Stimulated activated naive CD8-positive, alpha-beta T cell treated with anti-CD3 and anti-CD28 coated beads, Interleukin-15, Interleukin-2, amounts not matched to agents 100 ng/mL and 50 ng/mL, for 24 hours (primary cell): ENCODE data around the gene CXADR.

Experiments used
- H3K27ac Mint-ChIP-seq: one replicate; pipeline ENCODE4 v1.8.0; 2021; ENCODE audit warnings: mild to moderate bottlenecking, mixed read lengths
- H3K27me3 Mint-ChIP-seq: one replicate; pipeline ENCODE4 v1.8.0; 2021; ENCODE audit warnings: mixed read lengths
- H3K36me3 Mint-ChIP-seq: one replicate; pipeline ENCODE4 v1.8.0; 2021; ENCODE audit warnings: low read depth, mixed read lengths
- H3K4me1 Mint-ChIP-seq: one replicate; pipeline ENCODE4 v1.8.0; 2021; ENCODE audit warnings: low read depth, mixed read lengths
- H3K4me3 Mint-ChIP-seq: one replicate; pipeline ENCODE4 v1.8.0; 2021; ENCODE audit warnings: mild to moderate bottlenecking, mixed read lengths
- H3K9me3 Mint-ChIP-seq: one replicate; pipeline ENCODE4 v1.8.0; 2021; ENCODE audit warnings: mixed read lengths

The CXADR gene

DNA sequence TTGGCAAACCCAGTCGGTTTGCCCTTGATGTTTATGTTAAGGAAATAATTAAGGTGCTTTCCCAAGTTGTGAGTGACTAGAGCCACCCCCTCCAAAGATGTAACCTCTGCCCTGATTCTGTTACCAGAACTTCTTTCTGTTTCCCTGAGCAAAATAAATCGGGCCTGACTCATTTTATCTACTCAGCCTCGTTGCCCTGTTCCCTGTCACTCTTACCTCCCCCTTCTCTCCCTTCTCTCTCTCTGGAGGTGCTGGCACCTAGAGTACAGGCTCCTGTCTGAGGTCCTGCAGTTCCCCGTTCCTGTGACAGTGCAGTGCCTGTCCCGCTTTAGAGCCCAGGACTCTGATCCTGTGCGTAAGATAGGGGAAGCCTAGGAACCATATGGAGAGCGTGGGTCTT, 35.4 kb downstream of the CXADR start:
- Mint-ChIP-seq H3K36me3 (no peaks in the 10 kb centered on the region), H3K27me3 (no peaks in the 10 kb centered on the region), H3K4me3 (no peak overlapping the region), H3K27ac (no peak overlapping the region), H3K9me3 (no peaks in the 10 kb centered on the region), H3K4me1 (no peaks in the 10 kb centered on the region)

DNA sequence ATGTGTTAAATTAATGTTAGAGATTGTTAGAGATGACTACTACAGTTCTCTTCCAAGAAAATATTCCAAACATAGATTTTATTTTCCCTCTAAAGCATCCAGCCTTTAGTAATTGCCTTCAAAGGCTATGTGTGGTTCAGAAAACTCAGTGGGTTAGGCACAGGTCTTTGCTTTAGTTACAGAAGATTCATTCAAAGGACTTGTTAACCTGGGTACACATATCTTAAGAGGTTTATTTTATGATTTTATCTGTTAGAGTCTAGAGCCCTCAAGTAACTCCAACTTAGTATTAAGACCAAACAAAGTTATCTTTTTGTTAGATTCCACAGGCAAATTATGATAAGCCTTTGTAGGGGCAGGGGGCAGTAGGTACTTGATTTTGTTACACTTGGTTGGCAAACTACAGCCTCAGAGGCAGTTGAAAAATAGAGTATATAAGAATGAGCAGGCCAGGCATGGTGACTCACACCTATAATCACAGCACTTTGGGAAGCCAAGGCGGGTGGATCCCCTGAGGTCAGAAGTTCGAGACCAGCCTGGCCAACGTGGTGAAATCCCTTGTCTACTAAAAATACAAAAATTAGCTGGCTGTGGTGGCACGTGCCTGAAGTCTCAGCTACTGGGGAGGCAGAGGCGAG, 37.9 kb downstream of the CXADR start:
- no peaks in the 10 kb centered on the region for H3K4me1 Mint-ChIP-seq
- H3K27me3 Mint-ChIP-seq: no peaks in the 10 kb centered on the region
- H3K27ac Mint-ChIP-seq: no peak overlapping the region
- H3K36me3 Mint-ChIP-seq: no peaks in the 10 kb centered on the region
- no peaks in the 10 kb centered on the region for H3K9me3 Mint-ChIP-seq
- H3K4me3 Mint-ChIP-seq: no peak overlapping the region

DNA sequence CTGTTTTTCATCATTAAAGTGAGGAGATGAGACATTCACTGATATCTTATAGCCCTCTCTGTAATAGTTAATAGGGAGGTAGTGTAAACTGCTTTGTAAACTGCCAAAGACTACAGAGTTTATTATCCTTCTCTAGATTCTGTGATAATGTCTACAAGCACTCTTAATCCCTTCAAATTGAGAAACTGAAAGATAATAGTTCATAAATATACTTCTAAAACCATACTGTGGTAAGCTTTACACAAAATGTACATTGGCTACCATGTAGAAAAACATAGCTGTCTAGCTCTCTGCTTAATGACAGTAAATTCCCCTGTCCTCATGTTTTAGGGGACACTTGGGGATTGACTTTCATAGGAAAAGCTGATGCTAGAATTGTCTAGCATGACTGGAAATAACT, 39.6 kb downstream of the CXADR start:
- Mint-ChIP-seq H3K4me3 (no peak overlapping the region), H3K36me3 (no peaks in the 10 kb centered on the region), H3K9me3 (no peaks in the 10 kb centered on the region), H3K27ac (no peak overlapping the region), H3K27me3 (no peaks in the 10 kb centered on the region), H3K4me1 (no peaks in the 10 kb centered on the region)

DNA sequence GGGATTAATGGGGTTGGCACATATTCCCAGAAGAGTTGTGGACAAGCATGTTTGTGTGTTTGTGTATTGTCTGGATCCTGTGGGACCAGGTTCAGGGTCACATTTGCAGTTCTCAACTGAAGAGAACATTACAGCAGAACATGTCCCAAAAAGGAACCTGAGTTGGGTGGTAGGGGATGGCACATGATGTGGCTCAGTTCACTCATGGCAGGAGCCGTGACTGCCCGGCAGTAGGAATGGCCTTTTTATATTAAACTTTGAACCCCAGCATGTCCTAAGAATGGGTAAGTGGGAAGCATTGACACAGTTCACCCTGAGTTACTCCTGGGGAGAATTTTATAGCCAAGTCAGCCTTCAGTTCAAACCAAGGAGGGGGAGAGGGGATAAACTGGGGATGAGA, 41.3 kb downstream of the CXADR start:
- H3K4me1 Mint-ChIP-seq: no peaks in the 10 kb centered on the region
- no peaks in the 10 kb centered on the region for H3K36me3 Mint-ChIP-seq
- H3K4me3 Mint-ChIP-seq: no peak overlapping the region
- H3K27ac Mint-ChIP-seq: no peak overlapping the region
- no peaks in the 10 kb centered on the region for H3K9me3 Mint-ChIP-seq
- no peaks in the 10 kb centered on the region for H3K27me3 Mint-ChIP-seq

DNA sequence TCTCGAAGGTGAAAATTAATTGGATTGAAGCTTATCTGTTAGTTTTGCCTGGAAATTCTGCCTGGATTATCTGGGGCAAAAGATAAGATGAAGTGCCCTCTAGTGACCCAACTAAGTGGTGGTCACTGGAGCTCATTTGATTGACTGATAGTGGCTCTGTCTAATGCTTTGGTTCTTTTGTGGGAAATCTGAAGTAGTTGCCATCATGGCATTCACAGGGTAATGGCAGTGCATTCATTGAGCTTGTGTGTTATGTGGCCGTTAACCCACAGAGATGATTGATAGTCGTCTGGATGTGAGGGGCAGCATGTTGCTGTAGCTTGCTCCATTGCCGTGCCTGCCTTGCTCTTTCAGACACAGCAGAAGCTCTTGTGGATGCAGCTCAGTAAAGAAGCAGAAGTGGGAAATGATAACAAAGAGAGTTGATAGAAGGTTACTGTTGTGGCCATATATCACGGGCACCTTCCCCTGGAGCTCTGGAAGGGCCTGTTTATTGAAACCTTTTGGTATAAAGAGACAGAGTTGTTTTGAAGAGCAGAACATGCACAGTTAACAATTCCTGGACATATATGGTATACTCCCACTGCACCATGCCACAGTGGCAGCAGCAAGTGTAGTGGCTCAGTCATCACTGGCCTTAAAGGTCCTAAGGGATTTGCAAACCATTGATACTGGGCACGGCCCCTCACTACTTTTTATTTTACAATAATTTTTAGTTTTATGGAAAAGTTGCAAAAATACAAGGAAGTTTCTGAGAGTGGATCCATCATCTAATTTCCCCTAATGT, 42.0 kb downstream of the CXADR start:
- H3K9me3 Mint-ChIP-seq: no peaks in the 10 kb centered on the region
- H3K27me3 Mint-ChIP-seq: no peaks in the 10 kb centered on the region
- H3K4me1 Mint-ChIP-seq: no peaks in the 10 kb centered on the region
- H3K4me3 Mint-ChIP-seq: no peak overlapping the region
- no peaks in the 10 kb centered on the region for H3K36me3 Mint-ChIP-seq
- no peak overlapping the region for H3K27ac Mint-ChIP-seq

DNA sequence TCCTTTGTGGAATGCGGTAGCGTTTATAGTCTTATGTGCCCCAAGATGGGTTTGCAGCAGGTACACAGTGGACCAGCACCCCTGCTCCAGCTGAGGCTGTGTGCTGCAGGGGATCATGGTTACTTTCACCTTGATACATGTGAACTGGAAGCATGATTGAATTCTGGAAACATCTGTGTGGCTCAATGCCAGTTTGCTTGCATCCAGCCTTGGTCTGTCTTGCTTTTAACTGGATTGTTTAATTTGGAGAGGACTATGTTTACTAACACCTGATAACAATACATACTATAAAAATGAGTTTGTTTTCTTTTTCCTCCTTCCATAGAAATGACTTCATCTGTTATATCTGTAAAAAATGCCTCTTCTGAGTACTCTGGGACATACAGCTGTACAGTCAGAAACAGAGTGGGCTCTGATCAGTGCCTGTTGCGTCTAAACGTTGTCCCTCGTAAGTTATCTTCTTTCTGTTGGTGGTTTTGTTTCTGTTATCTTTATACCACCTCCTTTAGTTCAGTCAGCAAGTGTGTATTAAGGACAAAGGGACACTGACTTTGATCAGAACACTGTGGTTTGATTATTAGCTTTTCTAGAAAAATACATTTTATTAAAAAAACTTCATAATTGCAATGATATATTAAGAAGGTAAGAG, 47.7 kb downstream of the CXADR start:
- Mint-ChIP-seq H3K4me1 (no peaks in the 10 kb centered on the region), H3K27me3 (no peaks in the 10 kb centered on the region), H3K27ac (no peak overlapping the region), H3K36me3 (no peaks in the 10 kb centered on the region), H3K9me3 (no peaks in the 10 kb centered on the region), H3K4me3 (no peak overlapping the region)

DNA sequence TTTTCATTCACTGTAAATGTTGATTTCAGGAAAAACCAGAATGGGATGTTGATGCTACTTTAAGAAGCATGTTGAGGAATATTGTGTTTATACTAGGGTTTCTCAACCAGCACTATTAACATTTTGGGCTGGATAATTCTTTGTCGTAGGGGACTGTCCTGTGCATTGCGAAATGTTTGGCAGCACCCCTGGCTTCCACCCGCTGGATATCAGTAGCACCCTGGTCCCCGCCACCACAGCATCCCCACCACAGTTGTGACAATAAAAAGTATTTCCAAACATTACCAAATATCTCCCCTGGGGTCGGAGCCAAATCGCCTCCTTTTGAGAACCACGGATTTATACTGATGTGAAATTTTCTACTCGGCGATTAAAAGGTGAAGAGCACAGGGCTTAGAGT, 57.9 kb downstream of the CXADR start:
- peaks cover 8% of the 10 kb centered on the region for H3K27me3 Mint-ChIP-seq
- no peaks in the 10 kb centered on the region for H3K9me3 Mint-ChIP-seq
- no peaks in the 10 kb centered on the region for H3K36me3 Mint-ChIP-seq
- H3K27ac Mint-ChIP-seq: no peak overlapping the region
- no peak overlapping the region for H3K4me3 Mint-ChIP-seq
- H3K4me1 Mint-ChIP-seq: no peaks in the 10 kb centered on the region

DNA sequence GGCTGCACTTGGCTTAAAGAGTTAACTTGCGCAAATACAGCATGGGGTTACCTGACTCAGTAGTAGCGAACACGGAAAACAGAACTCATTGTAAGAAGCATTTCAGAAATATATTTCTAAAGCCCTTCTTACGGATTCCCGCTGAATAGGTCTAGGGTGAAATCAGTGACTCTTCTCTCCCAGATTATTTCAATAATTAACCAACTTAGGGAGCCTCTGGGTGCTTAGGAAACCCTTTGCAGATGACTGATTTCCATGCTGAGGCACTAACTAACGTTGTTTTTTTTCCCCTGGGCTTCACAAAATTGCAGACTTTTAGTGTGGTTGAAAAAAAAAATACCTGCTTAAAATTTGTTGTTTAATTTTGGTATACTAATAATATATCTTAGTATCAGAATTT, 59.6 kb downstream of the CXADR start:
- Mint-ChIP-seq H3K4me3 (no peak overlapping the region), H3K27me3 (peaks cover 8% of the 10 kb centered on the region), H3K27ac (no peak overlapping the region), H3K9me3 (no peaks in the 10 kb centered on the region), H3K36me3 (no peaks in the 10 kb centered on the region), H3K4me1 (no peaks in the 10 kb centered on the region)

DNA sequence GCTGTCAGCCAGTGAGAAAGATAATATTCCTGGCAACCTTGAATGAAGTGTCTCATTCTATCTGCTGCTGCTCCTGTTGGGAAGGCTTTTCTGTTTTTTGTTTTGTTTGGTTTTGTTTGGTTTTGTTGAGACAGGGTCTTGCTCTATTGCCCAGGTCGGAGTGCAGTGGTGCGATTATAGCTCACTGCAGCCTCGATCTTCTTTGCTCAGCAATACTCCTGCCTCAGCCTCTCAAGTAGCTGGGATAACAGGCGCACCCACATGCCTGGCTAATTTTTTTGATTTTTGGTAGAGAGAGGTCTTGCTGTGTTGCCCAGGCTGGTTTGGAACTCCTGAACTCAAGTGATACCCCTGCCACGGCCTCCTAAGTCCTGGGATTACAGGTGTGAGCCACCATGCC, 62.2 kb downstream of the CXADR start:
- H3K27ac Mint-ChIP-seq: no peak overlapping the region
- H3K9me3 Mint-ChIP-seq: no peaks in the 10 kb centered on the region
- no peaks in the 10 kb centered on the region for H3K36me3 Mint-ChIP-seq
- no peaks in the 10 kb centered on the region for H3K4me1 Mint-ChIP-seq
- peaks cover 8% of the 10 kb centered on the region for H3K27me3 Mint-ChIP-seq
- no peak overlapping the region for H3K4me3 Mint-ChIP-seq

DNA sequence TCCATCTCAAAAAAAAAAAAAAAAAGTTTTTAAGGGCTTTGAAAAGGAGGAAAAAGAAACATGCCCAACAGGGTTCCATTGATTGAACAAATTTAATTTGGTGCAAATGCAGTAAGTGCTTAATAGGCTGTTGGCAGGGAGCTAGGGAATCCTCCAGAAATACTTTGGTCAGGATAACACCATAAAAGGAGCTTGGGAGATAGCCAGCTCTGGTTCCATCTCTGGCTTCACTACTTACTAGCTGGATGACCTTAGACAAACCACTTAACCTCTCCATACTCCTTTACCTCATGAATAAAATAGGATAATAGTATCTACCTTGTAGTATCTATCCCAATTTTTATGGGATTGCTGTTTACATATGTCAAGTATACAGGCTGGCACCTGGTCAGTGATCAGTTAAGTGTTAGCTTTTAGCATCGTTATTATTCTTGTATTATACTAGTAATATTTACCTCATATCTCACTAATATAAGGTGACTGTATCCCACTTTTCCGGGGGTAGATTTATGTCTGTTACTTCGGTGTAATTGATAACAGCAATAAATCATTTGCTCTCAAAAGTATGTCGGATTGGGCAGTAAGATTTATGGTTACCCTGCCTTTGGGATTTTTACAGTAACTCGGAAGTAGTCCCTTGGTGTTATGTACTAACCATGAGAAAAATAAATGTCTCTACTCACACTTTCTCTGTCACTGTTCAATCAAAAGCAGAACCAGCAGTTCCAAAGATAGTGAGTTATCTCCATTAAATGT, 63.4 kb downstream of the CXADR start:
- Mint-ChIP-seq H3K4me1 (no peaks in the 10 kb centered on the region), H3K27ac (no peak overlapping the region), H3K36me3 (no peaks in the 10 kb centered on the region), H3K4me3 (no peak overlapping the region), H3K9me3 (no peaks in the 10 kb centered on the region), H3K27me3 (peaks cover 5% of the 10 kb centered on the region)

DNA sequence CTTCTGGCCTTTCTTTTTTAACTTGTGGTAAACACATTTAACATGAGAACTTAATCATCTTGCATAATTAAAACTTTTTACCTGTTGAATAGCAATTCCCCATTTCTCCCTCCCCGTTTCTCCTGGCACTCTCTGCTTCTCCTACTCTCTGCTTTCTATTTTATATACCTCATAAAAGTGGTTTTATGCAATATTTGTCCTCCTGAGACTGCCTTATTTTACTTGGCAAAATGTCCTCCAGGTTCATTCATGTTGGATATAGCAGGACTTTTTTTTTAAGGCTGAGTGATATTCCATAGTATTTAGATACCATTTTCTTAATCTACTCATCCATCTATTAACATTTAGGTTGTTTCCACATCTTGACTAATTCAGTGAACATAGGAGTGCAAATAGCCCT, 64.9 kb downstream of the CXADR start:
- Mint-ChIP-seq H3K27ac (no peak overlapping the region), H3K9me3 (no peaks in the 10 kb centered on the region), H3K4me1 (no peaks in the 10 kb centered on the region), H3K27me3 (peaks cover 5% of the 10 kb centered on the region), H3K36me3 (no peaks in the 10 kb centered on the region), H3K4me3 (no peak overlapping the region)

DNA sequence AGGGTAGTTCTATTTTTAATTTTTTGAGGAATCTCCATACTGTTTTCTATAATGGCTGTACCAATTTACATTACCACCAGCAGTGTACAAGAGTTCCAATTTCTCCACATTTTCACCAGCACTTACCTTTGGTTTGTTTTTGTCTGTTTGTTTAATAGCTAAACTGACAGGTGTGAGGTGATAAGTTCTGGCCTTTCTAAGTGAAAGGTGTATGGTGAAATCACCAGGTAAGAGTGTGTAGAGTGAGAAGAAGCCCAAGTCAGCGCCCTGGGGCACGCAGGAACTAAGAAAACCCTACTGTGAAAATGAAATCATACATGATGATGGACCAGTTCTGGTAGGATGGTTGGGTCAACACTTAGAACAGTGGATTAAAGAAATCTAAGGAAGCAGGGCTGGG, 65.3 kb downstream of the CXADR start:
- H3K4me1 Mint-ChIP-seq: no peaks in the 10 kb centered on the region
- H3K9me3 Mint-ChIP-seq: no peaks in the 10 kb centered on the region
- H3K27me3 Mint-ChIP-seq: peaks cover under 1% of the 10 kb centered on the region
- no peak overlapping the region for H3K27ac Mint-ChIP-seq
- H3K4me3 Mint-ChIP-seq: no peak overlapping the region
- H3K36me3 Mint-ChIP-seq: no peaks in the 10 kb centered on the region

DNA sequence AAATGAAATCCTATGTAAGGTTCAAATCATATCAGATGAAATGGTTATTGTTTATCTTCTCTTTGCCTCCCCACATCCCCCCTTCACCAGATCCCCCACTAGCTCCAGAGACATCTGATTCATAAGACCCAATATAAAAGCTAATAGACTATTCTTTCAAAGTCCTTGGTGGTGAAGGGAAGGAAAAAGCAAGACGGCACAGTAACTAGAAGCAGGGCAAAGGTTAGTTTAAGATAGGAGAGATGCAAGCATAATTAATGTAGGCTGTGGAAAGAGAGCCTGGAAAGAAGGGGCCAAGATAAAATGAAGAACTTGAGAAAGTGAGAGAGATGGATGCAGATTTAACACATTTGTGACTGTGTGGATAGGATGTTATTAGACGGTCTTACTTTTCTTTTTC, 66.0 kb downstream of the CXADR start:
- Mint-ChIP-seq H3K27me3 (no peaks in the 10 kb centered on the region), H3K9me3 (no peaks in the 10 kb centered on the region), H3K27ac (no peak overlapping the region), H3K4me1 (no peaks in the 10 kb centered on the region), H3K36me3 (no peaks in the 10 kb centered on the region), H3K4me3 (no peak overlapping the region)

DNA sequence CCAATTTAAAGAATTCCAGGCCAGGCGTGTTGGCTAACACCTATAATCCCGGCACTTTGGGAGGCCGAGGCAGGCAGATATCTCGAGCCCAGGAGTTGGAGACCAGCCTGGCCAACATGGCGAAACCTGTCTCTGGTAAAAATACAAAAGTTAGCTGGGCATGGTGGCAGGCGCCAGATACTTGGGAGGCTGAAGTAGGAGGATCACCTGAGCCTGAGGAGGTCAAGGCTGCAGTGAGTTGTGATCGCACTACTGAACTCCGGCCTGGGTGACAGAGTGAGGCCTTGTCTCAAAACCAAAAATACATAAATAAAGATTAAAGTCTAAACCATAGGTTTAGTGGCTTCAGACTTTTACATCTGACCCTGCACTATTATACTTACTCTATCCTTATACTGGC, 67.5 kb downstream of the CXADR start:
- Mint-ChIP-seq H3K27me3 (no peaks in the 10 kb centered on the region), H3K9me3 (no peaks in the 10 kb centered on the region), H3K36me3 (no peaks in the 10 kb centered on the region), H3K27ac (no peak overlapping the region), H3K4me3 (no peak overlapping the region), H3K4me1 (no peaks in the 10 kb centered on the region)

DNA sequence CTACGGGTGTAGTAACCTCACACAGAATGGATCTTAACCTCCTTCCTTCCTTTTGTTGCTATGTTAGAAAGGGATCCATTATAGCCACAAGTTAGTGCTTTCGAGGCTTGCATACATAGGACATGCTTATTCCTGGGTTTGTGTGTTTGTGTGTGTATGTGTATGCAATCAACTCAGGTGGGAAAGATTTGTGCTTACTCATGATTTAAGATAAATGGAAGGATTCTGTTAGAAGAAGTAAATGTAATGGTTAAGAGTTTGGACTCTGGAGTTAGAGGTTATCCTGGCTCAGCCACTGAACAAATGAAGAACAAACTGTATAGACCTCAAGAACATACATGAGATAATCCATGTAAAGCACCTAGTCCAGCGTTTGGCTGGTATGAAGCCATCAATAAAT, 71.1 kb downstream of the CXADR start:
- Mint-ChIP-seq H3K27ac (no peak overlapping the region), H3K4me3 (no peak overlapping the region), H3K4me1 (no peaks in the 10 kb centered on the region), H3K9me3 (no peaks in the 10 kb centered on the region), H3K27me3 (no peaks in the 10 kb centered on the region), H3K36me3 (no peaks in the 10 kb centered on the region)
